Mesothelial cell of epicardium (in vitro differentiated cells): Measurements from ENCODE around the gene SSX5. TPM values are rescaled to one million over a fixed set of nuclear protein-coding genes. Genes with fewer than 3 reads are reported as not detected.
"Not testable (repeated sequence)": the region's sequence is repeated elsewhere in the genome, so short reads cannot be mapped to it uniquely, and the experiment has no call there.

ENCODE experiments used
- DNase-seq, 2 experiments: peaks; one replicate each; pipeline ENCODE4 v3.0.0; 2021; ENCODE audit warnings: low spot score in 2 of 2; ENCODE audit not compliant: unreplicated experiment in 2 of 2
- H3K27ac Mint-ChIP-seq: 2 replicates; pipeline ENCODE4 v1.8.0; 2021; ENCODE audit warnings: mixed read lengths
- H3K27me3 Mint-ChIP-seq: 2 replicates; pipeline ENCODE4 v1.8.0; 2021; ENCODE audit warnings: low read depth, mixed read lengths
- H3K36me3 Mint-ChIP-seq: 2 replicates; pipeline ENCODE4 v1.8.0; 2021; ENCODE audit warnings: mixed read lengths
- H3K4me1 Mint-ChIP-seq: 2 replicates; pipeline ENCODE4 v1.8.0; 2021; ENCODE audit warnings: mixed read lengths
- H3K4me3 Mint-ChIP-seq: 2 replicates; pipeline ENCODE4 v1.8.0; 2021; ENCODE audit warnings: mild to moderate bottlenecking, moderate library complexity, mixed read lengths
- H3K9me3 Mint-ChIP-seq: 2 replicates; pipeline ENCODE4 v1.8.0; 2021; ENCODE audit warnings: mixed read lengths
- total RNA-seq: library from RNA; stranded (reverse); gene quantifications from 3 replicates; pipeline ENCODE4 v1.2.1, GENCODE V29; 2021
- TF ChIP-seq, protein P1 (sequence below): fragments of 200-600 bp; sonication (generic); IDR thresholded peaks from one replicate; pipeline ENCODE4 v1.5.0; 2021; ENCODE audit warnings: antibody characterized with exemption; ENCODE audit not compliant: unreplicated experiment

The SSX5 gene
- total RNA-seq, 1 donor from 2014 or later: not detected

GRCh38 chrX:48165241-48165640 is 31.4 kb downstream of the SSX5 start:
- peaks cover 27% of the 10 kb centered on the region for H3K9me3 Mint-ChIP-seq

GRCh38 chrX:48156014-48156413 is 40.6 kb downstream of the SSX5 start:
- no peak for DNase-seq
- H3K36me3 Mint-ChIP-seq: peaks cover 2% of the 10 kb centered on the region
- peaks cover 10% of the 10 kb centered on the region for H3K27me3 Mint-ChIP-seq
- TF ChIP-seq, protein P1, sequence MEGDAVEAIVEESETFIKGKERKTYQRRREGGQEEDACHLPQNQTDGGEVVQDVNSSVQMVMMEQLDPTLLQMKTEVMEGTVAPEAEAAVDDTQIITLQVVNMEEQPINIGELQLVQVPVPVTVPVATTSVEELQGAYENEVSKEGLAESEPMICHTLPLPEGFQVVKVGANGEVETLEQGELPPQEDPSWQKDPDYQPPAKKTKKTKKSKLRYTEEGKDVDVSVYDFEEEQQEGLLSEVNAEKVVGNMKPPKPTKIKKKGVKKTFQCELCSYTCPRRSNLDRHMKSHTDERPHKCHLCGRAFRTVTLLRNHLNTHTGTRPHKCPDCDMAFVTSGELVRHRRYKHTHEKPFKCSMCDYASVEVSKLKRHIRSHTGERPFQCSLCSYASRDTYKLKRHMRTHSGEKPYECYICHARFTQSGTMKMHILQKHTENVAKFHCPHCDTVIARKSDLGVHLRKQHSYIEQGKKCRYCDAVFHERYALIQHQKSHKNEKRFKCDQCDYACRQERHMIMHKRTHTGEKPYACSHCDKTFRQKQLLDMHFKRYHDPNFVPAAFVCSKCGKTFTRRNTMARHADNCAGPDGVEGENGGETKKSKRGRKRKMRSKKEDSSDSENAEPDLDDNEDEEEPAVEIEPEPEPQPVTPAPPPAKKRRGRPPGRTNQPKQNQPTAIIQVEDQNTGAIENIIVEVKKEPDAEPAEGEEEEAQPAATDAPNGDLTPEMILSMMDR: no peak
- H3K4me1 Mint-ChIP-seq: no peaks in the 10 kb centered on the region
- H3K9me3 Mint-ChIP-seq: peaks cover 26% of the 10 kb centered on the region
- H3K27ac Mint-ChIP-seq: no peak overlapping the region
- no peak overlapping the region for H3K4me3 Mint-ChIP-seq

More at GRCh38 chrX:48165241-48165640, 31.4 kb downstream of the SSX5 start:
- Mint-ChIP-seq H3K27me3 (peaks cover 20% of the 10 kb centered on the region), H3K27ac (no peak overlapping the region), H3K4me3 (no peak overlapping the region), H3K4me1 (no peaks in the 10 kb centered on the region), H3K36me3 (no peaks in the 10 kb centered on the region)
- TF ChIP-seq, protein P1: no peak
- DNase-seq: no peak

- TF ChIP-seq, protein P1: no peak
- H3K27me3 Mint-ChIP-seq: peaks cover 5% of the 10 kb centered on the region
Measured at GRCh38 chrX:48154796-48155195, 41.8 kb downstream of the SSX5 start.

DNA sequence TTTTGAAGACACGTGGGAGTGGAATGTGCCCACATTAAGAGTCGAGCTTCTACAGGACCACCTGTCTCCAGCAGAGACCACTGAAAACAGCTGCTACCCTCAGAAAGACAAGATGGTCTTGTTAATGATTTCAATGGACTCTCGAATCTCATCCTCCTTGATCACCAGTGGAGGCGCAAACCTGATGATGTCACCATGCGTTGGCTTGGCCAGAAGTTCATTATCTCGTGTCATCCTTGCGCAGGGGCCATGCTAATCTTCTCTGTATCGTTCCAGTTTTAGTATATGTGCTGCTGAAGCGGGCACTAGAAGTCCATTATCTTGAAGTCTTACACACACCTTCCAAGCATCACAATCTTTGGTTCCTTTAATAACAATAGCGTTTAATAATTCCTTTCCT is 42.8 kb downstream of the SSX5 start:
- no peak overlapping the region for H3K27ac Mint-ChIP-seq
- H3K4me3 Mint-ChIP-seq: no peak overlapping the region
- H3K4me1 Mint-ChIP-seq: no peaks in the 10 kb centered on the region
- peaks cover 19% of the 10 kb centered on the region for H3K9me3 Mint-ChIP-seq
- peaks cover 3% of the 10 kb centered on the region for H3K27me3 Mint-ChIP-seq
- no peak for DNase-seq
- TF ChIP-seq, protein P1: no peak
- peaks cover 2% of the 10 kb centered on the region for H3K36me3 Mint-ChIP-seq

More at GRCh38 chrX:48154796-48155195, 41.8 kb downstream of the SSX5 start:
- peaks cover 19% of the 10 kb centered on the region for H3K9me3 Mint-ChIP-seq
- no peaks in the 10 kb centered on the region for H3K4me1 Mint-ChIP-seq
- H3K27ac Mint-ChIP-seq: no peak overlapping the region
- no peak overlapping the region for H3K4me3 Mint-ChIP-seq
- peaks cover 2% of the 10 kb centered on the region for H3K36me3 Mint-ChIP-seq
- no peak for DNase-seq

DNA sequence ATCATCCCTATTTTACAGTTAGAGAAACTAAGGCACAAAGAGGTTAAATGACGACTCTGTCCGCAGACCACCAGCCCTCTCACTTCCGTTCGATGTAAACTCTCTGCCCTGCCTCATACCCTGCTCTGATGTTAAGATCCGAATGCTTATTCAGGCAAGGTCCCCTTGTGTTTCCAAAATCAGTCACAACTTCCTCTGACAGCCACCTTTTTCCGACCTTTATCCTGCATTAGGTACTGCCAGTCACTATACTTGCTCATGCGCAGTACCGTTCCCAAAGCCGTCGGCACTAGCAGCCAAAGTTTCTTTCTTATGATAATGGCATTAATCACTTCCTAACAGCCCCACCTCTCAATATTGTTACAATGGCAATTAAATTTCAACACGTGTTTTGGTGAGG is 53.9 kb downstream of the SSX5 start:
- H3K4me3 Mint-ChIP-seq, H3K9me3 Mint-ChIP-seq, H3K27ac Mint-ChIP-seq, H3K4me1 Mint-ChIP-seq, H3K27me3 Mint-ChIP-seq, H3K36me3 Mint-ChIP-seq, DNase-seq: not testable (repeated sequence)

GRCh38 chrX:48141810-48142508 is 54.6 kb downstream of the SSX5 start:
- H3K27ac Mint-ChIP-seq, H3K4me1 Mint-ChIP-seq, DNase-seq, H3K27me3 Mint-ChIP-seq, H3K4me3 Mint-ChIP-seq, H3K9me3 Mint-ChIP-seq, H3K36me3 Mint-ChIP-seq: not testable (repeated sequence)

DNA sequence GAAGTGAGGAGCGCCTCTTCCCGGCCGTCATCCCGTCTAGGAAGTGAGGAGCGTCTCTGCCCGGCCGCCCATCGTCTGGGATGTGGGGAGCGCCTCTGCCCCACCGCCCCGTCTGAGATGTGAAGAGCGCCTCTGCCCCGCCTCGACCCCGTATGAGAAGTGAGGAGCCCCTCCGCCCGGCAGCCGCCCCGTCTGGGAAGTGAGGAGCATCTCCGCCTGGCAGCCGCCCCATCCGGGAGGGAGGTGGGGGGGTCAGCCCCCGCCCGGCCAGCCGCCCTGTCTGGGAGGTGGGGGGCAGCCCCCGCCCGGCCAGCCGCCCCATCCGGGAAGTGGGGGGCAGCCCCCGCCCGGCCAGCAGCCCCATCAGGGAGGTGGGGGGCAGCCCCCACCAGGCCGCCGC is 57.5 kb downstream of the SSX5 start:
- not testable (repeated sequence) for DNase-seq, H3K27ac Mint-ChIP-seq, H3K9me3 Mint-ChIP-seq, H3K27me3 Mint-ChIP-seq, H3K4me3 Mint-ChIP-seq, H3K4me1 Mint-ChIP-seq, H3K36me3 Mint-ChIP-seq

Other genes starting within 250 kb of the SSX5 start
- gene ZNF182, start 192.8 kb downstream of the SSX5 start, total RNA-seq: 7.9 to 8.5 TPM (median 7.9 TPM) in 3 replicates
- not detected in 3 replicates for gene SPACA5, start 189.8 kb downstream of the SSX5 start, total RNA-seq
- gene ZNF630, start 125.2 kb downstream of the SSX5 start, total RNA-seq: 5.3 to 6.6 TPM (median 5.8 TPM) in 3 replicates
- not detected in 3 replicates for gene SPACA5B, start 66.2 kb downstream of the SSX5 start, total RNA-seq
- gene SSX1, start 58.6 kb upstream of the SSX5 start, total RNA-seq: not detected in 3 replicates
- not detected in 3 replicates for gene SSX3, start 159.9 kb upstream of the SSX5 start, total RNA-seq
- gene SSX4, start 186.7 kb upstream of the SSX5 start, total RNA-seq: not detected in 3 replicates
- gene SSX4B, start 215.2 kb upstream of the SSX5 start, total RNA-seq: not detected in 3 replicates